Endothelial cell of umbilical vein (primary cell): ENCODE measurements around the gene R3HCC1L. TPM values are rescaled to one million over a fixed set of nuclear protein-coding genes. Genes with fewer than 3 reads are reported as not detected.

Source experiments
- BruUV-seq: library from RNA; stranded (reverse); fragments of 400-500 nt; replicated peaks from 2 replicates; lab custom pipeline; 2021; lab: Mats Ljungman, UMichigan
- CTCF ChIA-PET: fragments of 300-600, 350-600 bp; sonication (Branson Sonifier 250); formaldehyde crosslinking; loops from one replicate; lab custom pipeline; 2021; ENCODE audit warnings: antibody characterized with exemption, inconsistent platforms; lab: Charles Lee
- POLR2A ChIA-PET: fragments of 300-600, 350-600 bp; sonication (Branson Sonifier 250); formaldehyde crosslinking; loops from one replicate; lab custom pipeline; 2021; ENCODE audit warnings: antibody characterized with exemption, inconsistent platforms; lab: Charles Lee
- DNase-seq: peaks from one replicate; pipeline ENCODE4 v3.0.0-alpha.2; 2011; ENCODE audit warnings: low read depth, low spot score
- FAIRE-seq: peaks from 2 replicates; lab custom pipeline; 2011; peaks lifted over from hg19 to GRCh38; lab: Jason Lieb, UNC
- H2AFZ ChIP-seq: 2 replicates; pipeline ENCODE4 v1.6.0; 2012; ENCODE audit warnings: low read depth, low read length, control low read depth, inconsistent platforms
- H3K27ac ChIP-seq: 2 replicates; pipeline ENCODE4 v1.5.1; 2011; ENCODE audit warnings: low read depth, mild to moderate bottlenecking, control low read depth, low read length, moderate library complexity; ENCODE audit not compliant: insufficient read depth
- H3K27me3 ChIP-seq, 2 experiments: 2 replicates each; pipeline versions ENCODE4 v1.6.0 to v1.6.1; 2011; ENCODE audit warnings: low read length in 2 of 2, mixed read lengths in 1 of 2; ENCODE audit not compliant: control insufficient read depth in 2 of 2, insufficient read depth in 2 of 2
- H3K36me3 ChIP-seq, 2 experiments: 2 replicates in 1 of 2; 3 replicates in 1 of 2; pipeline ENCODE4 v1.5.1; 2011; ENCODE audit warnings: low read length in 2 of 2, mild to moderate bottlenecking in 1 of 2, moderate library complexity in 1 of 2; ENCODE audit not compliant: control insufficient read depth in 2 of 2, insufficient read depth in 2 of 2; ENCODE audit errors: extremely low read depth in 1 of 2
- H3K4me1 ChIP-seq: 3 replicates; pipeline ENCODE4 v1.5.1; 2011; ENCODE audit warnings: mild to moderate bottlenecking, low read length; ENCODE audit not compliant: control insufficient read depth, insufficient read depth; ENCODE audit errors: extremely low read depth
- H3K4me2 ChIP-seq: 2 replicates; pipeline ENCODE4 v1.6.1; 2011; ENCODE audit warnings: low read length, control low read depth, mixed read lengths; ENCODE audit not compliant: insufficient read depth
- H3K4me3 ChIP-seq, 3 experiments: fragments of 200-600 bp in 1 of 3; sonication (generic), shearing (Covaris generic) in 1 of 3; replicated peaks in 1 of 3; 2 replicates each; pipeline ENCODE4 v1.5.1; 2011 to 2016; ENCODE audit warnings: control low read depth in 3 of 3, low read length in 3 of 3, mild to moderate bottlenecking in 2 of 3, inconsistent platforms in 1 of 3, low read depth in 1 of 3, moderate library complexity in 1 of 3; ENCODE audit not compliant: insufficient read depth in 1 of 3
- H3K79me2 ChIP-seq: 2 replicates; pipeline ENCODE4 v1.6.0; 2012; ENCODE audit warnings: low read length, inconsistent platforms; ENCODE audit not compliant: control insufficient read depth, insufficient read depth
- H3K9ac ChIP-seq: replicated peaks from 2 replicates; pipeline ENCODE3; 2011; ENCODE audit warnings: low read length, control low read depth; ENCODE audit not compliant: insufficient read depth; ENCODE audit errors: extremely low read depth
- H3K9me1 ChIP-seq: replicated peaks from 3 replicates; pipeline ENCODE4 v1.6.0; 2011; ENCODE audit warnings: mild to moderate bottlenecking, low read length; ENCODE audit not compliant: control insufficient read depth, insufficient read depth; ENCODE audit errors: extremely low read depth
- H3K9me3 ChIP-seq: replicated peaks from 2 replicates; pipeline ENCODE4 v1.5.1; 2012; ENCODE audit warnings: low read length, inconsistent platforms; ENCODE audit not compliant: control insufficient read depth, insufficient read depth
- H4K20me1 ChIP-seq: replicated peaks from 2 replicates; pipeline ENCODE3; 2011; ENCODE audit warnings: mild to moderate bottlenecking, low read length; ENCODE audit not compliant: control insufficient read depth, insufficient read depth; ENCODE audit errors: extremely low read depth
- EZH2 ChIP-seq: IDR thresholded peaks from 2 replicates; pipeline ENCODE4 v1.6.1; 2012; ENCODE audit warnings: borderline replicate concordance, low read depth, mild to moderate bottlenecking, moderate library complexity, low read length, inconsistent platforms; ENCODE audit not compliant: severe bottlenecking
- FOS ChIP-seq: IDR thresholded peaks from 2 replicates; pipeline ENCODE4 v1.6.1; 2011; ENCODE audit warnings: mild to moderate bottlenecking, low read length, moderate library complexity, borderline replicate concordance; ENCODE audit not compliant: insufficient read depth
- GATA2 ChIP-seq: IDR thresholded peaks from 2 replicates; pipeline ENCODE4 v1.7.0; 2011; ENCODE audit warnings: low read depth, mild to moderate bottlenecking, moderate library complexity, mixed read lengths, low read length; ENCODE audit not compliant: insufficient read length, insufficient read depth
- JUN ChIP-seq: IDR thresholded peaks from 2 replicates; pipeline ENCODE4 v1.6.1; 2011; ENCODE audit warnings: borderline replicate concordance, low read depth; ENCODE audit not compliant: insufficient read length, insufficient read depth
- MYC ChIP-seq: IDR thresholded peaks from one replicate; pipeline ENCODE4 v1.6.1; 2011; ENCODE audit warnings: mild to moderate bottlenecking, low read depth, low read length
- POLR2A ChIP-seq: IDR thresholded peaks from 2 replicates; pipeline ENCODE4 v1.6.1; 2012; ENCODE audit warnings: low read depth, mild to moderate bottlenecking, control low read depth, low read length
- POLR2AphosphoS5 ChIP-seq: IDR thresholded peaks from 2 replicates; pipeline ENCODE4 v1.6.1; 2012; ENCODE audit warnings: low read depth, mild to moderate bottlenecking, control low read depth, low read length, moderate library complexity; ENCODE audit not compliant: insufficient read depth
- dilution Hi-C: fragments of 300-500 bp; cut with MboI; formaldehyde crosslinking; loops from one replicate; pipeline ENCODE4 v1.15.0; 2019; ENCODE audit warnings: low sequenced_read_pairs; ENCODE audit not compliant: extremely low pct_ligation_motif_present
- intact Hi-C: fragments of 100-400 bp; cut with micrococcal nuclease; formaldehyde crosslinking; loops from one replicate; pipeline ENCODE4 v1.10.0; 2022
- polyA plus RNA-seq, 4 experiments: library from polyadenylated mRNA; depleted of rRNA in 3 of 4; stranded (reverse) in 3 of 4; unstranded in 1 of 4; fragments of >200 nt; gene quantifications; 2 replicates each; pipeline versions ENCODE4 v1.2.1 to v1.2.3, GENCODE V29; 2011 to 2012; ENCODE audit warnings: missing spikeins in 1 of 4
- total RNA-seq: library from RNA; stranded (reverse); gene quantifications from 2 replicates; pipeline ENCODE4 v1.2.3, GENCODE V29; 2021
- TF ChIP-seq, protein P1 (sequence below), 2 donors: IDR thresholded peaks; 1 replicate in 1 of 2; 2 replicates in 1 of 2; pipeline ENCODE4 v1.5.1; 2011; ENCODE audit warnings: low read length in 2 of 2, mild to moderate bottlenecking in 2 of 2, moderate library complexity in 2 of 2, control low read depth in 1 of 2, inconsistent platforms in 1 of 2, low read depth in 1 of 2; ENCODE audit not compliant: insufficient read depth in 1 of 2; ENCODE audit errors: extremely low read depth in 1 of 2
- TF ChIP-seq, protein P2 (sequence below): IDR thresholded peaks from 2 replicates; pipeline ENCODE4 v1.6.1; 2011; ENCODE audit not compliant: insufficient read depth, insufficient read length

Gene R3HCC1L
- total and polyA plus RNA-seq, 2 donors (not counting 3 experiments of a cell fraction or from before 2014, with no cell fraction given): 6.3 to 12.4 TPM

DNA sequence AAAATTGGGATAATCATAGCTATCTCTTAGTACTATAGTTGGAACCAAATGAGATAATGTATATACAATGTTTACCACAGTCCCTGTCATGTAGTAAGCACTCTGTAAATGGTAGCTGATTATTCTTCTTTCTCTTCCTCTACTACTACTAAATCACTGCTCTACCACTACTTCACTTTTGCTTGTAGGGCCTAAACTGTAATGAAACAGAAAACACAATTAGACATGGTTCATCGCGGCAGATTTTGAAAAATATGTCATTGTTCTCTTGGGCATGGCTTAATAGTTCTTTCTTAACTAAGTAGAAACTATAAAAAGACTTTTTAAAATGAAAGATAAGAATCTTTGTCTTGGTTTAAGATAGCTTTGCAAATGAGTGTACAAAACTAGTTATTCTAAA is 34.9 kb downstream of the R3HCC1L start:
- Histone ChIP-seq H3K9me1 (no peaks in the 10 kb centered on the region), H3K79me2 (peaks cover 4% of the 10 kb centered on the region), H3K27me3 (no peaks in the 10 kb centered on the region), H3K9me3 (no peaks in the 10 kb centered on the region), H3K4me3 (no peak overlapping the region), H3K36me3 (peaks cover 0 to 2% of the 10 kb centered on the region in 2 experiments), H3K4me1 (no peaks in the 10 kb centered on the region), H4K20me1 (no peaks in the 10 kb centered on the region), H3K27ac (no peak overlapping the region), H3K9ac (no peak overlapping the region), H3K4me2 (no peak overlapping the region), H2AFZ (no peak overlapping the region)
- intact Hi-C loops: no loop called here
- FAIRE-seq (no peak), DNase-seq (no peak)
- CTCF ChIA-PET: interaction anchor here (0.7 to 5.7 kb wide), 19 partner anchors 9 to 1108 kb away, joined by 3 to 264 read pairs (median 8); partner anchors contain the start of gene R3HCC1L
- dilution Hi-C loops: no loop called here
- POLR2A ChIA-PET: no interaction called here
- no TSS peak for BruUV-seq
- TF ChIP-seq JUN (no peak), POLR2AphosphoS5 (no peak), MYC (no peak), GATA2 (no peak), EZH2 (no peak), FOS (no peak), POLR2A (no peak)
- TF ChIP-seq, protein P1, sequence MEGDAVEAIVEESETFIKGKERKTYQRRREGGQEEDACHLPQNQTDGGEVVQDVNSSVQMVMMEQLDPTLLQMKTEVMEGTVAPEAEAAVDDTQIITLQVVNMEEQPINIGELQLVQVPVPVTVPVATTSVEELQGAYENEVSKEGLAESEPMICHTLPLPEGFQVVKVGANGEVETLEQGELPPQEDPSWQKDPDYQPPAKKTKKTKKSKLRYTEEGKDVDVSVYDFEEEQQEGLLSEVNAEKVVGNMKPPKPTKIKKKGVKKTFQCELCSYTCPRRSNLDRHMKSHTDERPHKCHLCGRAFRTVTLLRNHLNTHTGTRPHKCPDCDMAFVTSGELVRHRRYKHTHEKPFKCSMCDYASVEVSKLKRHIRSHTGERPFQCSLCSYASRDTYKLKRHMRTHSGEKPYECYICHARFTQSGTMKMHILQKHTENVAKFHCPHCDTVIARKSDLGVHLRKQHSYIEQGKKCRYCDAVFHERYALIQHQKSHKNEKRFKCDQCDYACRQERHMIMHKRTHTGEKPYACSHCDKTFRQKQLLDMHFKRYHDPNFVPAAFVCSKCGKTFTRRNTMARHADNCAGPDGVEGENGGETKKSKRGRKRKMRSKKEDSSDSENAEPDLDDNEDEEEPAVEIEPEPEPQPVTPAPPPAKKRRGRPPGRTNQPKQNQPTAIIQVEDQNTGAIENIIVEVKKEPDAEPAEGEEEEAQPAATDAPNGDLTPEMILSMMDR (IDR thresholded peaks at IDR 0.05; ENCODE audit: extremely low read depth in 1 of 2, insufficient read depth in 1 of 2, low read depth in 1 of 2, low read length in 2 of 2): no peak
- TF ChIP-seq, protein P2, sequence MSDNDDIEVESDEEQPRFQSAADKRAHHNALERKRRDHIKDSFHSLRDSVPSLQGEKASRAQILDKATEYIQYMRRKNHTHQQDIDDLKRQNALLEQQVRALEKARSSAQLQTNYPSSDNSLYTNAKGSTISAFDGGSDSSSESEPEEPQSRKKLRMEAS: no peak
